CD1c-positive myeloid dendritic cell (primary cell): ENCODE results near the gene SSMEM1.
"Not testable (repeated sequence)": the region's sequence is repeated elsewhere in the genome, so short reads cannot be mapped to it uniquely, and the experiment has no call there.

ENCODE experiments used
- DNase-seq: peaks from one replicate; pipeline ENCODE4 v3.0.0-alpha.2; 2016; ENCODE audit errors: extremely low spot score

Gene SSMEM1

GRCh38 chr7:130207642-130208041, at the start of gene SSMEM1:
Gene SSMEM1 (plus strand): TSS chr7:130207860. CDS start chr7:130207911, 51 bp downstream.
- peak; percentile 28 for DNase-seq

GRCh38 chr7:130160023-130160422, 47.6 kb upstream of the SSMEM1 start:
- DNase-seq: no peak

- no peak for DNase-seq
These were observed 47.2 kb upstream of the SSMEM1 start for GRCh38 chr7:130160455-130160854.

- no peak for DNase-seq
These were observed 45.5 kb upstream of the SSMEM1 start for GRCh38 chr7:130162196-130162595.

- DNase-seq: no peak
These were observed 33.3 kb upstream of the SSMEM1 start for GRCh38 chr7:130174237-130174959.

GRCh38 chr7:130178251-130178650, 29.4 kb upstream of the SSMEM1 start:
- DNase-seq: no peak

GRCh38 chr7:130179631-130180030, 28.0 kb upstream of the SSMEM1 start:
- no peak for DNase-seq

GRCh38 chr7:130180571-130181262, 26.9 kb upstream of the SSMEM1 start:
- peak; percentile 64 for DNase-seq

GRCh38 chr7:130181263-130181605, 26.4 kb upstream of the SSMEM1 start:
- no peak for DNase-seq

- no peak for DNase-seq
These were observed 24.7 kb upstream of the SSMEM1 start for GRCh38 chr7:130182990-130183389.

GRCh38 chr7:130184349-130184748, 23.3 kb upstream of the SSMEM1 start:
- not testable (repeated sequence) for DNase-seq

GRCh38 chr7:130187360-130187759, 20.3 kb upstream of the SSMEM1 start:
- DNase-seq: no peak

GRCh38 chr7:130189343-130189742, 18.3 kb upstream of the SSMEM1 start:
- no peak for DNase-seq

GRCh38 chr7:130191791-130192190, 15.9 kb upstream of the SSMEM1 start:
- DNase-seq: no peak

- no peak for DNase-seq
These were observed 12.3 kb upstream of the SSMEM1 start for GRCh38 chr7:130195396-130195795.

- no peak for DNase-seq
These were observed 11.2 kb upstream of the SSMEM1 start for GRCh38 chr7:130196476-130196875.

- DNase-seq: no peak
These were observed 10.6 kb upstream of the SSMEM1 start for GRCh38 chr7:130197094-130197493.

GRCh38 chr7:130201796-130202195, 5.9 kb upstream of the SSMEM1 start:
- DNase-seq: no peak

GRCh38 chr7:130205084-130205947, 2.3 kb upstream of the SSMEM1 start, which contains the start of gene TMEM209:
Gene TMEM209 (minus strand): TSS chr7:130205406. CDS start chr7:130205375, 31 bp downstream.
- DNase-seq: peak; percentile 99

GRCh38 chr7:130207033-130207432, 627 bp upstream of the SSMEM1 start:
- DNase-seq: no peak

GRCh38 chr7:130208516-130208915, 856 bp downstream of the SSMEM1 start:
- DNase-seq: no peak

- no peak for DNase-seq
These were observed 2.7 kb downstream of the SSMEM1 start for GRCh38 chr7:130210181-130210935.
